Measurements from ENCODE around the gene WDFY4.

Gene WDFY4

GRCh38 chr10:48760983-48761382 is 76.3 kb downstream of the WDFY4 start:
- no peak overlapping the region for H3K27ac ChIP-seq (ENCODE audit: low read depth, low read length)
- H4K12ac ChIP-seq (ENCODE audit: low read depth, low read length): no peak overlapping the region
- H3K27me3 ChIP-seq (ENCODE audit: insufficient read depth, low read length): no peaks in the 10 kb centered on the region
- no peaks in the 10 kb centered on the region for H3K4me1 ChIP-seq (ENCODE audit: control insufficient read depth in 1 of 2, insufficient read depth in 2 of 2, low read length in 2 of 2)
- H4K91ac ChIP-seq (ENCODE audit: low read depth, low read length): no peak overlapping the region
- no peak overlapping the region for H3K23ac ChIP-seq (ENCODE audit: low read length)
- WGBS (ENCODE audit: extremely low coverage, insufficient coverage, insufficient read length): no CpG with 5 or more reads among the region's 5 CpGs
- no peak overlapping the region for H2AFZ ChIP-seq (ENCODE audit: insufficient read depth, low read length, poor library complexity)
- H3K79me2 ChIP-seq (ENCODE audit: control insufficient read depth, insufficient read depth, low read length, poor library complexity): no peaks in the 10 kb centered on the region
- no peak for DNase-seq
- H3K36me3 ChIP-seq (ENCODE audit: control insufficient read depth in 1 of 2, insufficient read depth in 2 of 2, low read length in 2 of 2): no peaks in the 10 kb centered on the region
- H3K4me2 ChIP-seq (ENCODE audit: low read length): no peak overlapping the region
- H3K9ac ChIP-seq (ENCODE audit: low read length): no peak overlapping the region
- H2BK5ac ChIP-seq (ENCODE audit: low read depth, low read length, poor library complexity): no peak overlapping the region
- no peaks in the 10 kb centered on the region for H3K79me1 ChIP-seq (ENCODE audit: low read length)
- no peak overlapping the region for H3K18ac ChIP-seq (ENCODE audit: low read length)
- H2BK12ac ChIP-seq (ENCODE audit: low read length): no peak overlapping the region
- no peak overlapping the region for H3K14ac ChIP-seq (ENCODE audit: low read length)
- no peak overlapping the region for H2BK120ac ChIP-seq (ENCODE audit: insufficient read depth, low read length, poor library complexity)
- no peak overlapping the region for H3K4me3 ChIP-seq (ENCODE audit: low read depth, low read length)
- H2AK5ac ChIP-seq (ENCODE audit: low read length): no peak overlapping the region
- no peak overlapping the region for H3K4ac ChIP-seq (ENCODE audit: low read depth, low read length)
- H4K8ac ChIP-seq (ENCODE audit: low read depth, low read length): no peak overlapping the region
- H3K9me3 ChIP-seq (ENCODE audit: insufficient read depth, low read depth, low read length): no peaks in the 10 kb centered on the region

- Histone ChIP-seq H4K91ac (ENCODE audit: low read depth, low read length) (no peak overlapping the region), H3K4me1 (ENCODE audit: control insufficient read depth in 1 of 2, insufficient read depth in 2 of 2, low read length in 2 of 2) (no peaks in the 10 kb centered on the region), H3K27me3 (ENCODE audit: insufficient read depth, low read length) (no peaks in the 10 kb centered on the region), H3K79me2 (ENCODE audit: control insufficient read depth, insufficient read depth, low read length, poor library complexity) (no peaks in the 10 kb centered on the region), H3K4ac (ENCODE audit: low read depth, low read length) (no peak overlapping the region), H2AK5ac (ENCODE audit: low read length) (no peak overlapping the region), H3K27ac (ENCODE audit: low read depth, low read length) (no peak overlapping the region), H2BK5ac (ENCODE audit: low read depth, low read length, poor library complexity) (no peak overlapping the region), H3K14ac (ENCODE audit: low read length) (no peak overlapping the region), H3K18ac (ENCODE audit: low read length) (no peak overlapping the region), H3K4me2 (ENCODE audit: low read length) (no peak overlapping the region), H4K12ac (ENCODE audit: low read depth, low read length) (no peak overlapping the region), H3K9me3 (ENCODE audit: insufficient read depth, low read depth, low read length) (no peaks in the 10 kb centered on the region), H2BK120ac (ENCODE audit: insufficient read depth, low read length, poor library complexity) (no peak overlapping the region), H2BK12ac (ENCODE audit: low read length) (no peak overlapping the region), H4K8ac (ENCODE audit: low read depth, low read length) (no peak overlapping the region), H3K36me3 (ENCODE audit: control insufficient read depth in 1 of 2, insufficient read depth in 2 of 2, low read length in 2 of 2) (no peaks in the 10 kb centered on the region), H3K9ac (ENCODE audit: low read length) (no peak overlapping the region), H2AFZ (ENCODE audit: insufficient read depth, low read length, poor library complexity) (no peak overlapping the region), H3K4me3 (ENCODE audit: low read depth, low read length) (no peak overlapping the region), H3K23ac (ENCODE audit: low read length) (no peak overlapping the region), H3K79me1 (ENCODE audit: low read length) (no peaks in the 10 kb centered on the region)
- no peak for DNase-seq
- WGBS (ENCODE audit: extremely low coverage, insufficient coverage, insufficient read length): no CpG with 5 or more reads among the region's 6 CpGs
These were observed 77.7 kb downstream of the WDFY4 start for GRCh38 chr10:48762064-48763042.

GRCh38 chr10:48763403-48763965 is 78.8 kb downstream of the WDFY4 start:
- Histone ChIP-seq H3K9me3 (ENCODE audit: insufficient read depth, low read depth, low read length) (no peaks in the 10 kb centered on the region), H4K91ac (ENCODE audit: low read depth, low read length) (no peak overlapping the region), H3K79me1 (ENCODE audit: low read length) (no peaks in the 10 kb centered on the region), H2AFZ (ENCODE audit: insufficient read depth, low read length, poor library complexity) (no peak overlapping the region), H4K8ac (ENCODE audit: low read depth, low read length) (no peak overlapping the region), H2BK120ac (ENCODE audit: insufficient read depth, low read length, poor library complexity) (no peak overlapping the region), H3K9ac (ENCODE audit: low read length) (no peak overlapping the region), H3K23ac (ENCODE audit: low read length) (no peak overlapping the region), H3K27ac (ENCODE audit: low read depth, low read length) (no peak overlapping the region), H2AK5ac (ENCODE audit: low read length) (no peak overlapping the region), H3K27me3 (ENCODE audit: insufficient read depth, low read length) (no peaks in the 10 kb centered on the region), H3K4me3 (ENCODE audit: low read depth, low read length) (no peak overlapping the region), H3K14ac (ENCODE audit: low read length) (no peak overlapping the region), H3K36me3 (ENCODE audit: control insufficient read depth in 1 of 2, insufficient read depth in 2 of 2, low read length in 2 of 2) (no peaks in the 10 kb centered on the region), H3K4me1 (ENCODE audit: control insufficient read depth in 1 of 2, insufficient read depth in 2 of 2, low read length in 2 of 2) (no peaks in the 10 kb centered on the region), H2BK12ac (ENCODE audit: low read length) (no peak overlapping the region), H3K79me2 (ENCODE audit: control insufficient read depth, insufficient read depth, low read length, poor library complexity) (no peaks in the 10 kb centered on the region), H3K4ac (ENCODE audit: low read depth, low read length) (no peak overlapping the region), H3K4me2 (ENCODE audit: low read length) (no peak overlapping the region), H3K18ac (ENCODE audit: low read length) (no peak overlapping the region), H2BK5ac (ENCODE audit: low read depth, low read length, poor library complexity) (no peak overlapping the region), H4K12ac (ENCODE audit: low read depth, low read length) (no peak overlapping the region)
- no peak for DNase-seq
- whole genome bisulfite sequencing (ENCODE audit: extremely low coverage, insufficient coverage, insufficient read length): no CpG with 5 or more reads among the region's 5 CpGs

GRCh38 chr10:48764486-48764885 is 79.8 kb downstream of the WDFY4 start:
- no peak for DNase-seq
- no peaks in the 10 kb centered on the region for H3K79me1 ChIP-seq (ENCODE audit: low read length)
- no peak overlapping the region for H3K27ac ChIP-seq (ENCODE audit: low read depth, low read length)
- no peak overlapping the region for H3K18ac ChIP-seq (ENCODE audit: low read length)
- H3K9me3 ChIP-seq (ENCODE audit: insufficient read depth, low read depth, low read length): no peaks in the 10 kb centered on the region
- no CpG with 5 or more reads among the region's 4 CpGs for WGBS (ENCODE audit: extremely low coverage, insufficient coverage, insufficient read length)
- H3K27me3 ChIP-seq (ENCODE audit: insufficient read depth, low read length): no peaks in the 10 kb centered on the region
- H4K12ac ChIP-seq (ENCODE audit: low read depth, low read length): no peak overlapping the region
- H3K9ac ChIP-seq (ENCODE audit: low read length): no peak overlapping the region
- H3K4me1 ChIP-seq (ENCODE audit: control insufficient read depth in 1 of 2, insufficient read depth in 2 of 2, low read length in 2 of 2): peaks cover 0 to under 1% of the 10 kb centered on the region in 2 experiments
- H4K91ac ChIP-seq (ENCODE audit: low read depth, low read length): no peak overlapping the region
- H2BK5ac ChIP-seq (ENCODE audit: low read depth, low read length, poor library complexity): no peak overlapping the region
- no peak overlapping the region for H3K4me2 ChIP-seq (ENCODE audit: low read length)
- no peak overlapping the region for H2BK12ac ChIP-seq (ENCODE audit: low read length)
- H2AFZ ChIP-seq (ENCODE audit: insufficient read depth, low read length, poor library complexity): no peak overlapping the region
- H3K36me3 ChIP-seq (ENCODE audit: control insufficient read depth in 1 of 2, insufficient read depth in 2 of 2, low read length in 2 of 2): no peaks in the 10 kb centered on the region
- H3K79me2 ChIP-seq (ENCODE audit: control insufficient read depth, insufficient read depth, low read length, poor library complexity): no peaks in the 10 kb centered on the region
- H2AK5ac ChIP-seq (ENCODE audit: low read length): no peak overlapping the region
- no peak overlapping the region for H2BK120ac ChIP-seq (ENCODE audit: insufficient read depth, low read length, poor library complexity)
- H3K23ac ChIP-seq (ENCODE audit: low read length): no peak overlapping the region
- no peak overlapping the region for H4K8ac ChIP-seq (ENCODE audit: low read depth, low read length)
- no peak overlapping the region for H3K14ac ChIP-seq (ENCODE audit: low read length)
- H3K4ac ChIP-seq (ENCODE audit: low read depth, low read length): no peak overlapping the region
- no peak overlapping the region for H3K4me3 ChIP-seq (ENCODE audit: low read depth, low read length)
